ENCODE results near the gene ENDOV.
A peak's percentile ranks its signal among the peaks of the same experiment; 100 is the strongest.

The ENDOV gene

GRCh38 chr17:80449930-80450576 lies 35.1 kb downstream of the ENDOV start:
- DNase-seq (ENCODE audit: low read depth) = no peak

- DNase-seq (ENCODE audit: low read depth) = no peak
Observed at GRCh38 chr17:80451104-80451775, 36.3 kb downstream of the ENDOV start.

- peak; percentile 33 for DNase-seq (ENCODE audit: low read depth)
Observed at GRCh38 chr17:80452173-80452915, 37.4 kb downstream of the ENDOV start.

GRCh38 chr17:80453126-80453997 lies 38.4 kb downstream of the ENDOV start:
- DNase-seq (ENCODE audit: low read depth) = peak; percentile 41

GRCh38 chr17:80453998-80454556 lies 39.1 kb downstream of the ENDOV start:
- DNase-seq (ENCODE audit: low read depth) = no peak

GRCh38 chr17:80454557-80455335 lies 39.8 kb downstream of the ENDOV start:
- peak; percentile 97 for DNase-seq (ENCODE audit: low read depth)

- peak; percentile 42 for DNase-seq (ENCODE audit: low read depth)
Observed at GRCh38 chr17:80455336-80455710, 40.4 kb downstream of the ENDOV start.

- no peak for DNase-seq (ENCODE audit: low read depth)
Observed at GRCh38 chr17:80455784-80456183, 40.8 kb downstream of the ENDOV start.

- peak; percentile 18 for DNase-seq (ENCODE audit: low read depth)
Observed at GRCh38 chr17:80456465-80457235, 41.7 kb downstream of the ENDOV start.

- no peak for DNase-seq (ENCODE audit: low read depth)
Observed at GRCh38 chr17:80457236-80457856, 42.4 kb downstream of the ENDOV start.

- no peak for DNase-seq (ENCODE audit: low read depth)
Observed at GRCh38 chr17:80458016-80458415, 43.0 kb downstream of the ENDOV start.

GRCh38 chr17:80459234-80459633 lies 44.3 kb downstream of the ENDOV start:
- DNase-seq (ENCODE audit: low read depth) = no peak

GRCh38 chr17:80460429-80460834 lies 45.5 kb downstream of the ENDOV start:
- DNase-seq (ENCODE audit: low read depth) = peak; percentile 17

- DNase-seq (ENCODE audit: low read depth) = no peak
Observed at GRCh38 chr17:80461528-80462160, 46.7 kb downstream of the ENDOV start.

GRCh38 chr17:80463784-80464400 lies 48.9 kb downstream of the ENDOV start:
- DNase-seq (ENCODE audit: low read depth) = no peak

- no peak for DNase-seq (ENCODE audit: low read depth)
Observed at GRCh38 chr17:80464486-80464885, 49.5 kb downstream of the ENDOV start.

- no peak for DNase-seq (ENCODE audit: low read depth)
Observed at GRCh38 chr17:80465327-80465974, 50.5 kb downstream of the ENDOV start.

GRCh38 chr17:80466188-80466705 lies 51.3 kb downstream of the ENDOV start:
- no peak for DNase-seq (ENCODE audit: low read depth)
